ENCODE results near the gene SEPTIN11. TPM values are rescaled to one million over a fixed set of nuclear protein-coding genes. Genes with fewer than 3 reads are reported as not detected.
A peak's percentile ranks its signal among the peaks of the same experiment; 100 is the strongest.

The SEPTIN11 gene
- total RNA-seq, 1 experiment from 2014 or later: 125 TPM

GRCh38 chr4:76996445-76996844 lies 46.9 kb downstream of the SEPTIN11 start:
- TF ChIP-seq ZBTB21 (CRISPR knock-in tag; IDR thresholded peaks at IDR 0.05; ENCODE audit: borderline replicate concordance) (no peak), CBFB (CRISPR knock-in tag; IDR thresholded peaks at IDR 0.05; ENCODE audit: low read depth) (no peak), RELA (CRISPR knock-in tag; IDR thresholded peaks at IDR 0.05; ENCODE audit: borderline replicate concordance) (no peak), GRHL2 (CRISPR knock-in tag; IDR thresholded peaks at IDR 0.05; ENCODE audit: insufficient replicate concordance, severe bottlenecking) (no peak), MYBL2 (CRISPR knock-in tag; IDR thresholded peaks at IDR 0.05) (no peak), ZNF416 (CRISPR knock-in tag; IDR thresholded peaks at IDR 0.05) (no peak), ZNF532 (CRISPR knock-in tag; IDR thresholded peaks at IDR 0.05; ENCODE audit: borderline replicate concordance) (no peak), ATF6 (CRISPR knock-in tag; IDR thresholded peaks at IDR 0.05) (no peak), CREM (CRISPR knock-in tag; IDR thresholded peaks at IDR 0.05) (no peak), MLX (CRISPR knock-in tag; IDR thresholded peaks at IDR 0.05) (no peak), CREB1 (CRISPR knock-in tag; IDR thresholded peaks at IDR 0.05) (no peak), SMAD3 (CRISPR knock-in tag; IDR thresholded peaks at IDR 0.05; ENCODE audit: borderline replicate concordance) (no peak), JAZF1 (CRISPR knock-in tag; IDR thresholded peaks at IDR 0.05) (no peak), MAX (CRISPR knock-in tag; IDR thresholded peaks at IDR 0.05) (no peak), ZNF121 (CRISPR knock-in tag; IDR thresholded peaks at IDR 0.05) (no peak), KAT7 (CRISPR knock-in tag; IDR thresholded peaks at IDR 0.05; ENCODE audit: borderline replicate concordance) (no peak), SOX15 (CRISPR knock-in tag; IDR thresholded peaks at IDR 0.05) (no peak), FOXJ3 (CRISPR knock-in tag; IDR thresholded peaks at IDR 0.05; ENCODE audit: borderline replicate concordance) (no peak)
- TF ChIP-seq, protein P1, sequence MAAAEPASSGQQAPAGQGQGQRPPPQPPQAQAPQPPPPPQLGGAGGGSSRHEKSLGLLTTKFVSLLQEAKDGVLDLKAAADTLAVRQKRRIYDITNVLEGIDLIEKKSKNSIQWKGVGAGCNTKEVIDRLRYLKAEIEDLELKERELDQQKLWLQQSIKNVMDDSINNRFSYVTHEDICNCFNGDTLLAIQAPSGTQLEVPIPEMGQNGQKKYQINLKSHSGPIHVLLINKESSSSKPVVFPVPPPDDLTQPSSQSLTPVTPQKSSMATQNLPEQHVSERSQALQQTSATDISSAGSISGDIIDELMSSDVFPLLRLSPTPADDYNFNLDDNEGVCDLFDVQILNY (CRISPR knock-in tag; IDR thresholded peaks at IDR 0.05): no peak
- TF ChIP-seq, protein P2, sequence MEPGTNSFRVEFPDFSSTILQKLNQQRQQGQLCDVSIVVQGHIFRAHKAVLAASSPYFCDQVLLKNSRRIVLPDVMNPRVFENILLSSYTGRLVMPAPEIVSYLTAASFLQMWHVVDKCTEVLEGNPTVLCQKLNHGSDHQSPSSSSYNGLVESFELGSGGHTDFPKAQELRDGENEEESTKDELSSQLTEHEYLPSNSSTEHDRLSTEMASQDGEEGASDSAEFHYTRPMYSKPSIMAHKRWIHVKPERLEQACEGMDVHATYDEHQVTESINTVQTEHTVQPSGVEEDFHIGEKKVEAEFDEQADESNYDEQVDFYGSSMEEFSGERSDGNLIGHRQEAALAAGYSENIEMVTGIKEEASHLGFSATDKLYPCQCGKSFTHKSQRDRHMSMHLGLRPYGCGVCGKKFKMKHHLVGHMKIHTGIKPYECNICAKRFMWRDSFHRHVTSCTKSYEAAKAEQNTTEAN (CRISPR knock-in tag; IDR thresholded peaks at IDR 0.05): no peak
- no peak overlapping the region for H3K4me3 Mint-ChIP-seq
- H3K36me3 Mint-ChIP-seq: peaks cover 31% of the 10 kb centered on the region
- H3K4me1 Mint-ChIP-seq: peaks cover 77% of the 10 kb centered on the region
- DNase-seq (ENCODE audit: low spot score) (no peak), ATAC-seq (no peak)
- H3K9me3 Mint-ChIP-seq: peaks cover 5% of the 10 kb centered on the region; the same call in 1 of the 2 replicates
- H3K27ac Mint-ChIP-seq: peak overlapping the region; percentile 11; the same call in 1 of the 2 replicates
- no peaks in the 10 kb centered on the region for H3K27me3 Mint-ChIP-seq (ENCODE audit: low read depth)
- CTCF ChIA-PET: interaction anchor here (0.7 kb wide), 1 partner anchor 165 kb away, joined by 4 read pairs; no protein-coding TSS in a partner anchor
- POLR2A ChIA-PET: no interaction called here
